NCI-H526 (cell line): Measurements from ENCODE around the gene C19orf53.
"Not testable (repeated sequence)": the region's sequence is repeated elsewhere in the genome, so short reads cannot be mapped to it uniquely, and the experiment has no call there.

Source experiments
- DNase-seq, 2 experiments: peaks; one replicate each; lab custom pipeline; 2025; lab: John Stamatoyannopoulos, UW

Gene C19orf53

GRCh38 chr19:13774217-13775191 lies at the start of gene C19orf53:
Gene C19orf53 (plus strand): TSS chr19:13774456. CDS start chr19:13774478, 22 bp downstream.
- peak; percentile 74 to 84 for DNase-seq

- no peak for DNase-seq
These were observed 47.9 kb upstream of the C19orf53 start for GRCh38 chr19:13726323-13726722.

- DNase-seq: no peak
These were observed 46.5 kb upstream of the C19orf53 start for GRCh38 chr19:13727798-13728197.

- DNase-seq: no peak
These were observed 44.4 kb upstream of the C19orf53 start for GRCh38 chr19:13729859-13730258.

GRCh38 chr19:13731147-13731964 lies 42.9 kb upstream of the C19orf53 start:
- DNase-seq: peak; percentile 77 to 94

- no peak for DNase-seq
These were observed 41.9 kb upstream of the C19orf53 start for GRCh38 chr19:13732337-13732736.

- DNase-seq: no peak
These were observed 39.5 kb upstream of the C19orf53 start for GRCh38 chr19:13734751-13735150.

GRCh38 chr19:13738073-13738472 lies 36.2 kb upstream of the C19orf53 start:
- no peak for DNase-seq

GRCh38 chr19:13741893-13742292 lies 32.4 kb upstream of the C19orf53 start:
- no peak for DNase-seq

GRCh38 chr19:13742756-13743155 lies 31.5 kb upstream of the C19orf53 start:
- no peak for DNase-seq

- DNase-seq: no peak
These were observed 30.1 kb upstream of the C19orf53 start for GRCh38 chr19:13744174-13744573.

- DNase-seq: no peak
These were observed 27.2 kb upstream of the C19orf53 start for GRCh38 chr19:13747098-13747453.

GRCh38 chr19:13748169-13748828 lies 26.0 kb upstream of the C19orf53 start:
- DNase-seq: no peak

- DNase-seq: no peak
These were observed 22.8 kb upstream of the C19orf53 start for GRCh38 chr19:13751436-13751835.

GRCh38 chr19:13753622-13754021 lies 20.6 kb upstream of the C19orf53 start:
- DNase-seq: not testable (repeated sequence)

GRCh38 chr19:13756210-13756609 lies 18.0 kb upstream of the C19orf53 start:
- no peak for DNase-seq

GRCh38 chr19:13757805-13758772 lies 16.2 kb upstream of the C19orf53 start:
- DNase-seq: no peak

- no peak for DNase-seq
These were observed 15.5 kb upstream of the C19orf53 start for GRCh38 chr19:13758795-13759194.

GRCh38 chr19:13761423-13761822 lies 12.8 kb upstream of the C19orf53 start:
- no peak for DNase-seq

- DNase-seq: no peak
These were observed 11.5 kb upstream of the C19orf53 start for GRCh38 chr19:13762635-13763235.

- no peak for DNase-seq
These were observed 11.0 kb upstream of the C19orf53 start for GRCh38 chr19:13763265-13763664.
